Measurements from ENCODE around the gene GRID1. TPM values are rescaled to one million over a fixed set of nuclear protein-coding genes. Genes with fewer than 3 reads are reported as not detected.

Gene GRID1
- total RNA-seq, 1 experiment from 2014 or later = 0.31 TPM

GRCh38 chr10:86160890-86161585 is 205.6 kb downstream of the GRID1 start:
- no peak for DNase-seq
- Histone ChIP-seq H3K36me3 (replicated peaks; ENCODE audit: control insufficient read depth, insufficient read depth, low read length) (no peaks in the 10 kb centered on the region), H3K4me3 (ENCODE audit: insufficient read depth, low read depth, low read length) (no peak overlapping the region), H3K27me3 (ENCODE audit: control insufficient read depth, insufficient read depth, low read length) (no peaks in the 10 kb centered on the region)

GRCh38 chr10:86159797-86160196 is 206.8 kb downstream of the GRID1 start:
- Histone ChIP-seq H3K27me3 (ENCODE audit: control insufficient read depth, insufficient read depth, low read length) (no peaks in the 10 kb centered on the region), H3K4me3 (ENCODE audit: insufficient read depth, low read depth, low read length) (no peak overlapping the region), H3K36me3 (replicated peaks; ENCODE audit: control insufficient read depth, insufficient read depth, low read length) (no peaks in the 10 kb centered on the region)
- DNase-seq = no peak

GRCh38 chr10:86155054-86155921 is 211.3 kb downstream of the GRID1 start:
- Histone ChIP-seq H3K27me3 (ENCODE audit: control insufficient read depth, insufficient read depth, low read length) (no peaks in the 10 kb centered on the region), H3K4me3 (ENCODE audit: insufficient read depth, low read depth, low read length) (no peak overlapping the region), H3K36me3 (replicated peaks; ENCODE audit: control insufficient read depth, insufficient read depth, low read length) (no peaks in the 10 kb centered on the region)
- DNase-seq = peak; percentile 72

GRCh38 chr10:86153751-86154150 is 212.8 kb downstream of the GRID1 start:
- DNase-seq = no peak
- no peaks in the 10 kb centered on the region for H3K27me3 ChIP-seq (ENCODE audit: control insufficient read depth, insufficient read depth, low read length)
- no peaks in the 10 kb centered on the region for H3K36me3 ChIP-seq (replicated peaks; ENCODE audit: control insufficient read depth, insufficient read depth, low read length)
- H3K4me3 ChIP-seq (ENCODE audit: insufficient read depth, low read depth, low read length) = no peak overlapping the region

GRCh38 chr10:86152911-86153310 is 213.7 kb downstream of the GRID1 start:
- H3K27me3 ChIP-seq (ENCODE audit: control insufficient read depth, insufficient read depth, low read length) = no peaks in the 10 kb centered on the region
- H3K4me3 ChIP-seq (ENCODE audit: insufficient read depth, low read depth, low read length) = no peak overlapping the region

GRCh38 chr10:86152354-86152753 is 214.2 kb downstream of the GRID1 start:
- DNase-seq = no peak
- Histone ChIP-seq H3K4me3 (ENCODE audit: insufficient read depth, low read depth, low read length) (no peak overlapping the region), H3K27me3 (ENCODE audit: control insufficient read depth, insufficient read depth, low read length) (no peaks in the 10 kb centered on the region), H3K36me3 (replicated peaks; ENCODE audit: control insufficient read depth, insufficient read depth, low read length) (no peaks in the 10 kb centered on the region)

More at GRCh38 chr10:86152911-86153310, 213.7 kb downstream of the GRID1 start:
- H3K36me3 ChIP-seq (replicated peaks; ENCODE audit: control insufficient read depth, insufficient read depth, low read length) = no peaks in the 10 kb centered on the region
- DNase-seq = no peak

GRCh38 chr10:86151613-86152012 is 215.0 kb downstream of the GRID1 start:
- DNase-seq = no peak
- Histone ChIP-seq H3K36me3 (replicated peaks; ENCODE audit: control insufficient read depth, insufficient read depth, low read length) (no peaks in the 10 kb centered on the region), H3K4me3 (ENCODE audit: insufficient read depth, low read depth, low read length) (no peak overlapping the region), H3K27me3 (ENCODE audit: control insufficient read depth, insufficient read depth, low read length) (no peaks in the 10 kb centered on the region)

- peak; percentile 71 for DNase-seq
These were observed 217.3 kb downstream of the GRID1 start for GRCh38 chr10:86149257-86149656.

GRCh38 chr10:86148117-86148516 is 218.5 kb downstream of the GRID1 start:
- Histone ChIP-seq H3K27me3 (ENCODE audit: control insufficient read depth, insufficient read depth, low read length) (no peaks in the 10 kb centered on the region), H3K36me3 (replicated peaks; ENCODE audit: control insufficient read depth, insufficient read depth, low read length) (no peaks in the 10 kb centered on the region), H3K4me3 (ENCODE audit: insufficient read depth, low read depth, low read length) (no peak overlapping the region)
- no peak for DNase-seq

More at GRCh38 chr10:86149257-86149656, 217.3 kb downstream of the GRID1 start:
- Histone ChIP-seq H3K36me3 (replicated peaks; ENCODE audit: control insufficient read depth, insufficient read depth, low read length) (no peaks in the 10 kb centered on the region), H3K4me3 (ENCODE audit: insufficient read depth, low read depth, low read length) (no peak overlapping the region), H3K27me3 (ENCODE audit: control insufficient read depth, insufficient read depth, low read length) (no peaks in the 10 kb centered on the region)

GRCh38 chr10:86144301-86144700 is 222.3 kb downstream of the GRID1 start:
- Histone ChIP-seq H3K27me3 (ENCODE audit: control insufficient read depth, insufficient read depth, low read length) (no peaks in the 10 kb centered on the region), H3K4me3 (ENCODE audit: insufficient read depth, low read depth, low read length) (no peak overlapping the region), H3K36me3 (replicated peaks; ENCODE audit: control insufficient read depth, insufficient read depth, low read length) (no peaks in the 10 kb centered on the region)
- no peak for DNase-seq

- H3K27me3 ChIP-seq (ENCODE audit: control insufficient read depth, insufficient read depth, low read length) = no peaks in the 10 kb centered on the region
- no peak for DNase-seq
- no peaks in the 10 kb centered on the region for H3K36me3 ChIP-seq (replicated peaks; ENCODE audit: control insufficient read depth, insufficient read depth, low read length)
- H3K4me3 ChIP-seq (ENCODE audit: insufficient read depth, low read depth, low read length) = no peak overlapping the region
These were observed 224.7 kb downstream of the GRID1 start for GRCh38 chr10:86141896-86142295.

- Histone ChIP-seq H3K4me3 (ENCODE audit: insufficient read depth, low read depth, low read length) (no peak overlapping the region), H3K27me3 (ENCODE audit: control insufficient read depth, insufficient read depth, low read length) (no peaks in the 10 kb centered on the region), H3K36me3 (replicated peaks; ENCODE audit: control insufficient read depth, insufficient read depth, low read length) (no peaks in the 10 kb centered on the region)
- peak; percentile 89 for DNase-seq
These were observed 227.4 kb downstream of the GRID1 start for GRCh38 chr10:86139066-86139657.

GRCh38 chr10:86138551-86139065 is 228.0 kb downstream of the GRID1 start:
- Histone ChIP-seq H3K4me3 (ENCODE audit: insufficient read depth, low read depth, low read length) (no peak overlapping the region), H3K36me3 (replicated peaks; ENCODE audit: control insufficient read depth, insufficient read depth, low read length) (no peaks in the 10 kb centered on the region), H3K27me3 (ENCODE audit: control insufficient read depth, insufficient read depth, low read length) (no peaks in the 10 kb centered on the region)
- DNase-seq = no peak

- DNase-seq = no peak
- H3K27me3 ChIP-seq (ENCODE audit: control insufficient read depth, insufficient read depth, low read length) = no peaks in the 10 kb centered on the region
- H3K4me3 ChIP-seq (ENCODE audit: insufficient read depth, low read depth, low read length) = no peak overlapping the region
- no peaks in the 10 kb centered on the region for H3K36me3 ChIP-seq (replicated peaks; ENCODE audit: control insufficient read depth, insufficient read depth, low read length)
These were observed 229.0 kb downstream of the GRID1 start for GRCh38 chr10:86137561-86137960.
